ENCODE results near the gene MUS81. TPM values are rescaled to one million over a fixed set of nuclear protein-coding genes. Genes with fewer than 3 reads are reported as not detected.

Gene MUS81
- total RNA-seq, 1 donor from 2014 or later, result 36.8 TPM

DNA sequence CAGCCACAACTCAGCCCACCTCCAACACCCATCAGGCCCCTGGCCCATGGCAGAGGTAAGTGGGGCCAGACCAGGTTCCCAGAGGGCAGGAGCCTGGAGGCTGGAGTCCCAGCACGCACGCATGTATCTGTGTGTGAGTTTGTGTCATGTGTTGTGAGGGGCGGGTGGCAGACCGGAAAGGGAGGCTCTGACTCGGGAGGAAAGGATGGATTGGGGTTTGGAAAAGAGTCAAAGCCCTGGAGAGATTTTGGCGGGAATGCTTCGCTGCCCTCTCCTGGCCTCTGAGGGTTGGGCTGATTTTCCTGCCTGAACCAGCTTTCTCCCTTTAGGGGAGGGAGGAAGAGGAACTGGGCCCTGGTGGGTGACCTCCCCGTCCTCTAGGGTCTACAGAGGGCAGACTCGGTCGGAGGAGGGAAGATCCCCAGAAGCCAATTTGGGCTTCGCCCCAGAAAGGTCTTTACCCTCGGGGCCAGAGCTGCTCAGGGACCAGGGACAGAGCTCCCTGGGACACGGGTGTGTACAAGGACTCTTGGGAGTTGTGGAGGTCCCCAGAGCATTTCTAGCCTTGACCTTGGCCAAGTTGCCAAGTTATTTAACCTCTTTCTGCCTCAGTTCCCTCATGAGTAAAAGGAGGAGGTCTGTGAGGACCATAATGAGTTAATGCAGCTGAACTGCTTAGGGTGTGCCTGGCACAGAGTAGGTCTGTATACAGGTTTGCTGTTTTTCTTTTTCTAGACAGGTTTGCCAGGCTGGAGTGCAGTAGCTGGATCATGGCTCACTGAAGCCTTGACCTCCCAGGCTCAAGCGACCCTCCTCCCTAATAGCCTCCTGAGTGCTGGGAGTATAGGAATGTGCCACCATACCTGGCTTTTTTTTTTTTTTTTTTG is 51.7 kb downstream of the MUS81 start:
- H3K4me3 ChIP-seq, result no peak overlapping the region
- no peaks in the 10 kb centered on the region for H3K79me2 ChIP-seq (ENCODE audit: low read depth)
- Mint-ChIP-seq H3K36me3 (peaks cover 5% of the 10 kb centered on the region), H3K27me3 (ENCODE audit: insufficient read depth, low read depth) (peaks cover 3% of the 10 kb centered on the region), H3K4me1 (peaks cover 25% of the 10 kb centered on the region), H3K27ac (peak overlapping the region; percentile 96), H3K9me3 (no peaks in the 10 kb centered on the region), H3K4me3 (peak overlapping the region; percentile 57)
- no peaks in the 10 kb centered on the region for H3K36me3 ChIP-seq
- H3K4me2 ChIP-seq, result no peak overlapping the region
- H4K20me1 ChIP-seq (ENCODE audit: low read depth), result no peaks in the 10 kb centered on the region
- peak; percentile 67 for DNase-seq (ENCODE audit: low spot score)
- H2AFZ ChIP-seq (replicated peaks), result peak overlapping the region; percentile 86
- TF ChIP-seq EZH2 (IDR thresholded peaks at IDR 0.05), result no peak
- TF ChIP-seq, protein P1, sequence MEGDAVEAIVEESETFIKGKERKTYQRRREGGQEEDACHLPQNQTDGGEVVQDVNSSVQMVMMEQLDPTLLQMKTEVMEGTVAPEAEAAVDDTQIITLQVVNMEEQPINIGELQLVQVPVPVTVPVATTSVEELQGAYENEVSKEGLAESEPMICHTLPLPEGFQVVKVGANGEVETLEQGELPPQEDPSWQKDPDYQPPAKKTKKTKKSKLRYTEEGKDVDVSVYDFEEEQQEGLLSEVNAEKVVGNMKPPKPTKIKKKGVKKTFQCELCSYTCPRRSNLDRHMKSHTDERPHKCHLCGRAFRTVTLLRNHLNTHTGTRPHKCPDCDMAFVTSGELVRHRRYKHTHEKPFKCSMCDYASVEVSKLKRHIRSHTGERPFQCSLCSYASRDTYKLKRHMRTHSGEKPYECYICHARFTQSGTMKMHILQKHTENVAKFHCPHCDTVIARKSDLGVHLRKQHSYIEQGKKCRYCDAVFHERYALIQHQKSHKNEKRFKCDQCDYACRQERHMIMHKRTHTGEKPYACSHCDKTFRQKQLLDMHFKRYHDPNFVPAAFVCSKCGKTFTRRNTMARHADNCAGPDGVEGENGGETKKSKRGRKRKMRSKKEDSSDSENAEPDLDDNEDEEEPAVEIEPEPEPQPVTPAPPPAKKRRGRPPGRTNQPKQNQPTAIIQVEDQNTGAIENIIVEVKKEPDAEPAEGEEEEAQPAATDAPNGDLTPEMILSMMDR (IDR thresholded peaks at IDR 0.05), result peak; percentile 49
- no peak overlapping the region for H3K9ac ChIP-seq
- H3K9me3 ChIP-seq (ENCODE audit: low read depth), result no peaks in the 10 kb centered on the region
- peaks cover 27% of the 10 kb centered on the region for H3K27me3 ChIP-seq
- H3K4me1 ChIP-seq, result no peaks in the 10 kb centered on the region
- no peak overlapping the region for H3K27ac ChIP-seq
- peaks cover 3% of the 10 kb centered on the region for H3F3A ChIP-seq (ENCODE audit: low read depth)

DNA sequence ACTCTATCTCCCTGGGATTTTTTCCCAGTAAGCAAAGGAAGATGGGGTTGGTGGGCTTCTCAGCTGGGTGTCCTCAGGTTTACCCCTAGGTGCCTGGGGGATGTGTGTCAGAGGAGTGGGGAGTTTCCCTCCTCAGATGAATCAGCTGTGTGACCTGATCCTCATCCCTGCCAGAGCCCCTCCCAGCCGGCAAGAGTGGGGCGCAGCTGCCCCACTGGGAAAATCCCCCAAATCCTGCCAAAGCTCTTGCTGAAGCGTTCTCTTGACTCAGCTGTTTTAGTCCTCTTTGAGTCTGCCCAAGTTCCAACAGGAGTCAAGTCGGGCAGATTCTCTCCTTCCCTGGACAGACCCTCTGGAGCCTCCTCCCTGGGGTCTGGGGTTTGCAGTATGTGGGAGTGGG is 52.6 kb downstream of the MUS81 start:
- TF ChIP-seq EZH2 (IDR thresholded peaks at IDR 0.05), result no peak
- TF ChIP-seq, protein P1 (IDR thresholded peaks at IDR 0.05), result no peak
- TF ChIP-seq EZH2phosphoT487 (IDR thresholded peaks at IDR 0.05), result no peak
- no peaks in the 10 kb centered on the region for H3K36me3 ChIP-seq
- H3F3A ChIP-seq (ENCODE audit: low read depth), result peaks cover 3% of the 10 kb centered on the region
- H2AFZ ChIP-seq (replicated peaks), result no peak overlapping the region
- H3K27ac ChIP-seq, result no peak overlapping the region
- peaks cover 5% of the 10 kb centered on the region for H3K36me3 Mint-ChIP-seq
- H3K79me2 ChIP-seq (ENCODE audit: low read depth), result peaks cover 5% of the 10 kb centered on the region
- no peak overlapping the region for H3K27ac Mint-ChIP-seq
- H3K9me3 ChIP-seq (ENCODE audit: low read depth), result no peaks in the 10 kb centered on the region
- H3K27me3 Mint-ChIP-seq (ENCODE audit: insufficient read depth, low read depth), result peaks cover 5% of the 10 kb centered on the region
- DNase-seq (ENCODE audit: low spot score), result no peak
- no peak overlapping the region for H3K4me3 ChIP-seq
- H3K4me1 ChIP-seq, result peaks cover 3% of the 10 kb centered on the region
- H3K4me3 Mint-ChIP-seq, result no peak overlapping the region
- H4K20me1 ChIP-seq (ENCODE audit: low read depth), result no peaks in the 10 kb centered on the region
- no peak overlapping the region for H3K9ac ChIP-seq
- no peaks in the 10 kb centered on the region for H3K9me3 Mint-ChIP-seq
- no peak overlapping the region for H3K4me2 ChIP-seq
- H3K27me3 ChIP-seq, result peaks cover 18% of the 10 kb centered on the region
- peaks cover 29% of the 10 kb centered on the region for H3K4me1 Mint-ChIP-seq

DNA sequence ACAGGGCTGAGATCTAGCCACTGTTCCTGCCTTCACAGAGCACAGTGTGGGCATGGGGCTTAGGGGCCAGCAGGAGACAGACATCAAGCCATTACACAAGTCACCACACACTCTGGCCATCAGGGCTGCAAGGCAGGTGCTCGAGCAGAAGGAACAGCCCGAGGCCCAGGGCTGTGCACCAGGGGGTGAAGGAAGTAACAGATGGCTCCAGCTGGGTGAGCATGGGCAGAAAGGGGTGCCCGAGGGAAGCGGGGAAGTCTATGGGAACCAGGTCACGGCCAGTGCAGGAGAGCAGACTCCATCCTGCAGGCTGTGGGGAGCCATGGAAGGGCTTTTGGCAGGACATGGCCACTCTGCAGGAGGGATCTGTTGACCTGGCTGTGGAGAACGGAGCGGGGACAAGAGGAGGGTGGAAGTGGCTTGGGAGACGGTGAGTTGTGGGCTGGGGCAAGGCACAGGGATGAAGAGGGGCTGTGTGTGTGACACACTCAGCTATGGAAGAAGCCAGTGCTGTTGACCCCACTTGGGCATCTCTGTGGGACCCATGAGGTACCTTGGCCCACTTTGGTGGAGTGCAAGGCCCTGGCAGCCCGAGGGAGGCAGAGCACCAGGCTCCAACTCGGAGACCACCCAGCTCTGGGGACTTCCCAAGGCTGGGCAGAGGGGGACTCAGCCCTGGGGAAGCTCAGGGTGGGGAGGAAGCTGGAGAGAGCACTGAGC is 55.0 kb downstream of the MUS81 start:
- peaks cover 3% of the 10 kb centered on the region for H3F3A ChIP-seq (ENCODE audit: low read depth)
- TF ChIP-seq EZH2phosphoT487 (IDR thresholded peaks at IDR 0.05), result no peak
- TF ChIP-seq, protein P1 (IDR thresholded peaks at IDR 0.05), result no peak
- no peak for TF ChIP-seq EZH2 (IDR thresholded peaks at IDR 0.05)
- H3K36me3 ChIP-seq, result no peaks in the 10 kb centered on the region
- Mint-ChIP-seq H3K27me3 (ENCODE audit: insufficient read depth, low read depth) (peaks cover 3% of the 10 kb centered on the region), H3K4me3 (no peak overlapping the region), H3K36me3 (peaks cover 5% of the 10 kb centered on the region), H3K27ac (peak overlapping the region; percentile 82), H3K4me1 (peaks cover 24% of the 10 kb centered on the region), H3K9me3 (no peaks in the 10 kb centered on the region)
- H3K9ac ChIP-seq, result no peak overlapping the region
- H3K4me3 ChIP-seq, result no peak overlapping the region
- H3K79me2 ChIP-seq (ENCODE audit: low read depth), result peaks cover 18% of the 10 kb centered on the region
- H3K27me3 ChIP-seq, result no peaks in the 10 kb centered on the region
- no peak overlapping the region for H2AFZ ChIP-seq (replicated peaks)
- peaks cover 4% of the 10 kb centered on the region for H4K20me1 ChIP-seq (ENCODE audit: low read depth)
- no peaks in the 10 kb centered on the region for H3K9me3 ChIP-seq (ENCODE audit: low read depth)
- no peak overlapping the region for H3K4me2 ChIP-seq
- H3K27ac ChIP-seq, result no peak overlapping the region
- peaks cover 7% of the 10 kb centered on the region for H3K4me1 ChIP-seq
- no peak for DNase-seq (ENCODE audit: low spot score)
